ENCODE measurements around the gene ZNF536. TPM values are rescaled to one million over a fixed set of nuclear protein-coding genes. Genes with fewer than 3 reads are reported as not detected.

The ZNF536 gene
- total and polyA plus RNA-seq, 2 of the 4 experiments (the other 2 are of a cell fraction) = not detected

- ATAC-seq (ENCODE audit: low read depth) (no peak), DNase-seq (no peak)
- no peak overlapping the region for H3K23ac ChIP-seq (ENCODE audit: low read depth, low read length)
- no peak overlapping the region for H3K18ac ChIP-seq (ENCODE audit: low read depth, low read length)
- no peaks in the 10 kb centered on the region for H4K20me1 ChIP-seq (ENCODE audit: insufficient read depth, low read length)
- no peak overlapping the region for H4K91ac ChIP-seq (ENCODE audit: insufficient read depth, low read depth, low read length)
- H2BK15ac ChIP-seq (ENCODE audit: low read depth, low read length) = no peak overlapping the region
- no peak overlapping the region for H2BK120ac ChIP-seq (ENCODE audit: low read depth, low read length)
- H2AFZ ChIP-seq (replicated peaks; ENCODE audit: low read length, poor library complexity) = no peak overlapping the region
- no peak overlapping the region for H2BK20ac ChIP-seq (ENCODE audit: low read depth, low read length)
- BruUV-seq (replicated peaks) = no TSS peak
- TF ChIP-seq MAFK (IDR thresholded peaks at IDR 0.05; ENCODE audit: low read depth, low read length) = no peak
- TF ChIP-seq POLR2A (IDR thresholded peaks at IDR 0.05; ENCODE audit: low read depth, low read length) = no peak
- TF ChIP-seq NFE2L2 (IDR thresholded peaks at IDR 0.05; ENCODE audit: low read depth, low read length) = no peak
- no peak for TF ChIP-seq CHD1 (IDR thresholded peaks at IDR 0.05; ENCODE audit: low read depth, low read length)
- no peak for TF ChIP-seq MXI1 (IDR thresholded peaks at IDR 0.05; ENCODE audit: borderline replicate concordance, low read depth, low read length)
- TF ChIP-seq MAZ (IDR thresholded peaks at IDR 0.05; ENCODE audit: borderline replicate concordance, low read depth, low read length) = no peak
- no peak for TF ChIP-seq RCOR1 (IDR thresholded peaks at IDR 0.05; ENCODE audit: insufficient replicate concordance, low read length)
- no peak for TF ChIP-seq SMC3 (IDR thresholded peaks at IDR 0.05; ENCODE audit: low read depth, low read length)
- no peak for TF ChIP-seq ELK1 (IDR thresholded peaks at IDR 0.05; ENCODE audit: borderline replicate concordance, low read depth, low read length)
- TF ChIP-seq BHLHE40 (IDR thresholded peaks at IDR 0.05; ENCODE audit: low read depth, low read length) = no peak
- TF ChIP-seq USF2 (IDR thresholded peaks at IDR 0.05; ENCODE audit: low read depth, low read length) = no peak
- no peak for TF ChIP-seq CTCF (conservative IDR thresholded peaks at IDR 0.05; ENCODE audit: low read depth, low read length)
- no peak for TF ChIP-seq FOS (IDR thresholded peaks at IDR 0.05; ENCODE audit: low read depth, low read length)
- no peak for TF ChIP-seq RAD21 (IDR thresholded peaks at IDR 0.05; ENCODE audit: low read length)
- no peak for TF ChIP-seq CEBPB (IDR thresholded peaks at IDR 0.05; ENCODE audit: low read depth, low read length)
- no peak for TF ChIP-seq RFX5 (IDR thresholded peaks at IDR 0.05; ENCODE audit: low read depth, low read length)
- no peak overlapping the region for H2AK9ac ChIP-seq (replicated peaks; ENCODE audit: low read depth, low read length, poor library complexity)
- POLR2A ChIA-PET (ENCODE audit: unreplicated experiment) = no interaction called here
- CTCF ChIA-PET = no interaction called here
- H3K14ac ChIP-seq (replicated peaks; ENCODE audit: low read depth, low read length) = no peak overlapping the region
- H3K4me2 ChIP-seq (ENCODE audit: low read depth, low read length) = no peak overlapping the region
- no peak overlapping the region for H3K4me3 ChIP-seq (ENCODE audit: insufficient read depth, low read depth, low read length)
- no peak overlapping the region for H3K27ac ChIP-seq (ENCODE audit: insufficient read depth, low read length)
- no peaks in the 10 kb centered on the region for H3K4me1 ChIP-seq (ENCODE audit: control insufficient read depth, insufficient read depth, low read length)
- intact Hi-C loops (cut with micrococcal nuclease) (no loop called here), in situ Hi-C loops (cut with MboI; ENCODE audit: low sequenced_read_pairs) (no loop called here), dilution Hi-C loops (cut with HindIII; ENCODE audit: low sequenced_read_pairs, unreplicated experiment) (no loop called here)
- no CpG with 5 or more reads among the region's 1 CpG for WGBS, 2 experiments (ENCODE audit: extremely low coverage in 2 of 2, insufficient read length in 1 of 2)
- no peak overlapping the region for H3K4ac ChIP-seq (ENCODE audit: low read depth, low read length)
- peaks cover 19% of the 10 kb centered on the region for H3K9me3 ChIP-seq (ENCODE audit: control insufficient read depth, insufficient read depth, low read length)
- no peak overlapping the region for H3K56ac ChIP-seq (ENCODE audit: extremely low read depth, insufficient read depth, low read length)
- H2BK5ac ChIP-seq (ENCODE audit: low read depth, low read length, poor library complexity, severe bottlenecking) = no peak overlapping the region
- H3K9ac ChIP-seq (ENCODE audit: low read depth, low read length) = no peak overlapping the region
- H3K79me1 ChIP-seq (ENCODE audit: low read depth in 1 of 2, low read length in 2 of 2) = no peaks in the 10 kb centered on the region
- H3K27me3 ChIP-seq (ENCODE audit: control insufficient read depth, insufficient read depth, low read length) = no peaks in the 10 kb centered on the region
- no peak overlapping the region for H2AK5ac ChIP-seq (ENCODE audit: low read depth, low read length)
- H4K8ac ChIP-seq (ENCODE audit: low read depth in 2 of 2, low read length in 2 of 2) = no peak overlapping the region
- no peaks in the 10 kb centered on the region for H3K36me3 ChIP-seq (ENCODE audit: control insufficient read depth, insufficient read depth, low read length)
- H4K5ac ChIP-seq (ENCODE audit: low read depth, low read length) = no peak overlapping the region
- H3K9me1 ChIP-seq (ENCODE audit: insufficient read depth, low read length) = no peaks in the 10 kb centered on the region
Observed at GRCh38 chr19:30590596-30591229, 218.5 kb downstream of the ZNF536 start.

Data from IMR-90 (cell line).